Measurements from ENCODE around the gene GIMAP2. TPM values are rescaled to one million over a fixed set of nuclear protein-coding genes. Genes with fewer than 3 reads are reported as not detected.

Gene GIMAP2
- total RNA-seq, 6 experiments from 2014 or later, result not detected

DNA sequence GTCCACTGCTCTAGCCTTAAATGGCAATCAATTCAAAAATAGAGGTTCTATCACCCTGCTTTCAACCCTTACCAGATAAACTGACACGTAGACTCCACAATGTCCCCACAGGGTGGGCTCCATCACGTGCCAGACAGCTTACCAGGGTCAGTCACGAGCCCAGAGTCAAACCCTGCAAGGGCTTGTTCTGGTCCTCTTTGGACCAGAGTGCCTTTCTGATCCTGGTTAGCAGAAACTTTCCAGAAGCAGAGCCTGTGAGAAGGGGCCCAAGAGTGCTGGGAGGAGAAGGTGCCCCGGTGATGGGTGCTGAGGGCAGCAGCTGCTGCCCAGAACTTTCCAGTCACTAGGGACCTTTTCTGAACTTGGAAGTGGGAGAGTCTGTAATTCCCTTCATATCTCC is 51.4 kb downstream of the GIMAP2 start:
- Mint-ChIP-seq H3K27me3 (ENCODE audit: insufficient read depth) (no peaks in the 10 kb centered on the region; the same call in 1 of the 2 replicates), H3K4me1 (ENCODE audit: low read depth) (no peaks in the 10 kb centered on the region), H3K27ac (no peak overlapping the region), H3K4me3 (no peak overlapping the region), H3K36me3 (ENCODE audit: low read depth) (no peaks in the 10 kb centered on the region; the same call in 1 of the 2 replicates), H3K9me3 (peaks cover 41% of the 10 kb centered on the region)
- TF ChIP-seq, protein P1, sequence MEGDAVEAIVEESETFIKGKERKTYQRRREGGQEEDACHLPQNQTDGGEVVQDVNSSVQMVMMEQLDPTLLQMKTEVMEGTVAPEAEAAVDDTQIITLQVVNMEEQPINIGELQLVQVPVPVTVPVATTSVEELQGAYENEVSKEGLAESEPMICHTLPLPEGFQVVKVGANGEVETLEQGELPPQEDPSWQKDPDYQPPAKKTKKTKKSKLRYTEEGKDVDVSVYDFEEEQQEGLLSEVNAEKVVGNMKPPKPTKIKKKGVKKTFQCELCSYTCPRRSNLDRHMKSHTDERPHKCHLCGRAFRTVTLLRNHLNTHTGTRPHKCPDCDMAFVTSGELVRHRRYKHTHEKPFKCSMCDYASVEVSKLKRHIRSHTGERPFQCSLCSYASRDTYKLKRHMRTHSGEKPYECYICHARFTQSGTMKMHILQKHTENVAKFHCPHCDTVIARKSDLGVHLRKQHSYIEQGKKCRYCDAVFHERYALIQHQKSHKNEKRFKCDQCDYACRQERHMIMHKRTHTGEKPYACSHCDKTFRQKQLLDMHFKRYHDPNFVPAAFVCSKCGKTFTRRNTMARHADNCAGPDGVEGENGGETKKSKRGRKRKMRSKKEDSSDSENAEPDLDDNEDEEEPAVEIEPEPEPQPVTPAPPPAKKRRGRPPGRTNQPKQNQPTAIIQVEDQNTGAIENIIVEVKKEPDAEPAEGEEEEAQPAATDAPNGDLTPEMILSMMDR (IDR thresholded peaks at IDR 0.05), result no peak
- DNase-seq, result no peak

DNA sequence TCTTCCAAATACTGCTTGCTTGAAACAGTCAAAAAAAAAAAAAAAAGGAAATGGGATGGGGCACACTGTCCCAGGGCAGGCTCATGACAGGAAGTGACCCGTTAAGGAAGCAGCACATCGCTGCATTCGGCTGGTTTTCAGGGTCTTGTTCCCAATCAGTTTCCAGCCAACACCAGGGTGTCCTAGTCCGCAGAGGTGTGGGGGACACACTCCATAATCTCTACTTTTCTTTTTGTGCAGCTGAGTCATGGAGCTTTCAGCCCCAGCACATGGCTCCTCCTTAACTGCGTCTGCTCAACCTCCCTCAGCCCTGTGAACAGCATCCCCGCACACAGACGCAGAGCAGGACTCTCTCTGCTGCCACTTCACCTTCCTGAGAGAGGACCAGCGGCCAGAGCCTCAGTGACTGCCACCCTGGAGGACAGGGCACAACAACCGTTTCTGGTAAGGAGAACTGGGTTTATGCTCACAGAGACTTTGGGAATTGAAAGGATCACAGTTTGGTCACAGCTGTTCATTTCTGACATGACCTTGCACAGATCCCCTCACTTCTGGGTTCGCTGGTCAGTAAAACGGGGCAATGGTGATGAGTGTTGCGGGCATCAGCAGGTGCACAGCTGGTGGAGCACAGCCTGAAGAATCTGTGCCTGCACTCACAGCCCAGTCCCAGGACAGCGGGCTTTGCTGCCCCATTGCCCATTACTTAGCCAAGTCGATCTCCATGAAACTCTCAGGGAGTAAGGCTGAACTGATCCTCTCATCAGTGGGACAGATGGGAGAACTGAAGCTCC is 52.0 kb downstream of the GIMAP2 start, which contains the start of gene GIMAP5:
Gene GIMAP5, plus strand, starts transcription at position 154 of the 791 bp plus-strand sequence. CDS start 3,467 bp downstream, outside the sequence.
- Mint-ChIP-seq H3K27ac (no peak within 1 kb of the TSS), H3K4me1 (ENCODE audit: low read depth) (no peaks in the 10 kb centered on the region), H3K4me3 (no peak within 1 kb of the TSS), H3K9me3 (peaks cover 40% of the 10 kb centered on the region), H3K36me3 (ENCODE audit: low read depth) (no peaks in the 10 kb centered on the region; the same call in 1 of the 2 replicates), H3K27me3 (ENCODE audit: insufficient read depth) (no peaks in the 10 kb centered on the region; the same call in 1 of the 2 replicates)
- DNase-seq, result no peak
- TF ChIP-seq, protein P1 (IDR thresholded peaks at IDR 0.05), result no peak

DNA sequence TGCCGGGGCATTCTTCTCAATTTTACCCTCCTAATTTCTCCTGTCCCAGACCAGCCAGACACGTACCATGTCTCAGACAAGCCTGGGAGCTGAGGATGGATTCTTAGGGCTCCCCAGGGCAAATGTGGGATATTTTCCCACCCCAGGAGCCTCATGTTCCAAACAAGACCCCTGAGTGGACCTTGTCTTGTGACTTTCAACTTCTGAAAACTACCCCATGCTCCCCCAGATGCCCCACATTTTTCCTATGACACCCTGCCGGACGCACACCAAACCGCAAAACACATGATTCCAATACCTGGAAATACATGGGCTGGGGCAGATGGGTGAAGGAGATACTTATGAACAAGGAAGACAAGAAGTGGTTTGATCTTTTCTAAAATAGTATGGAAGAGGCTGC is 52.6 kb downstream of the GIMAP2 start:
- DNase-seq, result no peak
- Mint-ChIP-seq H3K4me3 (no peak overlapping the region), H3K27me3 (ENCODE audit: insufficient read depth) (no peaks in the 10 kb centered on the region; the same call in 1 of the 2 replicates), H3K9me3 (peaks cover 47% of the 10 kb centered on the region), H3K27ac (no peak overlapping the region), H3K36me3 (ENCODE audit: low read depth) (no peaks in the 10 kb centered on the region; the same call in 1 of the 2 replicates), H3K4me1 (ENCODE audit: low read depth) (no peaks in the 10 kb centered on the region)
- TF ChIP-seq, protein P1 (IDR thresholded peaks at IDR 0.05), result no peak

DNA sequence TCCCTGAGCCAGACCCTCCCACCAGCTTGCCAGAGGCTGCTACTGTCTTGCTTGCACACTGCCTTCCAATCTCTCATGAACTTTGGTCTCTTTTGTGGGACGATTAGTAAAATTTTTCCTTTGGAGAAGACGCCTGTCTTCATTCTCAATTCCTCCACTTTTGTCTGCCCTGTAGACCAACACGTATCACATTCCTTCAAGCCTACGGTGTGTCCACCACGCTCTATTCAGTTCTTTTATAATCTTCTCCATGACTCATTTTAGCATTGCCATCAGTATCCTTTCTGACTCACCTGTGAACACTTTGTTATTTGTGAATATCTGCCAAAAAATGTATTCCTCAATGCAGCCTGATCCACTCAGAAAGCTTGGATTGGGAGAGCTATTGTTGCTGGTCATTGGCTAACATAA is 53.1 kb downstream of the GIMAP2 start:
- TF ChIP-seq, protein P1 (IDR thresholded peaks at IDR 0.05), result no peak

GRCh38 chr7:150739033-150739432 is 53.5 kb downstream of the GIMAP2 start:
- Mint-ChIP-seq H3K27ac (no peak overlapping the region), H3K27me3 (ENCODE audit: insufficient read depth) (no peaks in the 10 kb centered on the region; the same call in 1 of the 2 replicates), H3K9me3 (peaks cover 45% of the 10 kb centered on the region)

More for the DNA sequence above, 53.1 kb downstream of the GIMAP2 start:
- Mint-ChIP-seq H3K9me3 (peaks cover 48% of the 10 kb centered on the region), H3K4me3 (no peak overlapping the region), H3K4me1 (ENCODE audit: low read depth) (no peaks in the 10 kb centered on the region), H3K27me3 (ENCODE audit: insufficient read depth) (no peaks in the 10 kb centered on the region; the same call in 1 of the 2 replicates), H3K36me3 (ENCODE audit: low read depth) (no peaks in the 10 kb centered on the region; the same call in 1 of the 2 replicates), H3K27ac (no peak overlapping the region)
- DNase-seq, result no peak

More at GRCh38 chr7:150739033-150739432, 53.5 kb downstream of the GIMAP2 start:
- Mint-ChIP-seq H3K4me1 (ENCODE audit: low read depth) (no peaks in the 10 kb centered on the region), H3K36me3 (ENCODE audit: low read depth) (no peaks in the 10 kb centered on the region; the same call in 1 of the 2 replicates), H3K4me3 (no peak overlapping the region)
- no peak for DNase-seq
- TF ChIP-seq, protein P1 (IDR thresholded peaks at IDR 0.05), result no peak

All from HFFc6 (cell line).